ENCODE measurements around the gene PRICKLE3. TPM values are rescaled to one million over a fixed set of nuclear protein-coding genes. Genes with fewer than 3 reads are reported as not detected.

Gene PRICKLE3
- total RNA-seq, 2 experiments from 2014 or later, result 9.9 to 16.7 TPM

GRCh38 chrX:49183701-49184281, 2.4 kb downstream of the PRICKLE3 start:
- intact Hi-C loops (cut with micrococcal nuclease; ENCODE audit: unreplicated experiment), result no loop called here
- no peak for DNase-seq (ENCODE audit: low spot score)
- H2AFZ ChIP-seq (ENCODE audit: low read length), result no peak overlapping the region

DNA sequence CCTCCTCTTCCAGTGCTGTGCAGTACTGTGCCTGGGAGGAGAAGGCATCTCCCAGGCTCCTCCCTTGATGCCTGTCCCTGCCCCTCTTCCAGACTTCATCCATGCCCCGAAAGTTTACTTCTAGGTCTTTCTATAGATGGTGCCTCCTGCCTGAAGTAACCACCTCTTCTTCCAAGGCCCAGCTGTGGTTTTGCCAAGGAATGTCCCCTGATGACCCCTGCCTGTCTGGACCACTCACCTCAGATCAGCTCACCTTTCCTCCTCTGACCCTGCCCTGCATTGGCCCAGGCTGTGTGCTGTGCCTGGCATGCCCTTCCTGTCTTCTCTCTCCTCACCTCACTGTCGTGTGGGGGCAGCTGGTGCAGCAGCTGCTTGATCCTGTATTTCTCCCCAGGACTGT, 6.8 kb downstream of the PRICKLE3 start:
- ChIA-PET CTCF (ENCODE audit: unreplicated experiment) (no interaction called here), POLR2A (interaction anchor here (0.5 kb wide), 1 partner anchor 654 kb away, joined by 7 read pairs; no protein-coding TSS in a partner anchor)
- Histone ChIP-seq H3K9me2 (ENCODE audit: insufficient read depth, low read length) (no peaks in the 10 kb centered on the region), H2AFZ (ENCODE audit: low read length) (no peak overlapping the region), H3K4me3 (ENCODE audit: low read depth, low read length, poor library complexity, severe bottlenecking) (no peak overlapping the region), H4K20me1 (ENCODE audit: insufficient read depth, low read length) (no peaks in the 10 kb centered on the region), H3K27ac (ENCODE audit: low read depth, low read length, poor library complexity, severe bottlenecking) (no peak overlapping the region), H3K79me2 (ENCODE audit: insufficient read depth, low read depth, low read length) (no peaks in the 10 kb centered on the region), H3K4me1 (ENCODE audit: insufficient read depth, low read length, poor library complexity, severe bottlenecking) (peaks cover 3% of the 10 kb centered on the region), H3K4me2 (ENCODE audit: low read length) (no peak overlapping the region), H3K9me3 (ENCODE audit: low read length) (no peaks in the 10 kb centered on the region), H3K36me3 (ENCODE audit: insufficient read depth, low read length) (peaks cover 58% of the 10 kb centered on the region)
- TF ChIP-seq CTCF (conservative IDR thresholded peaks at IDR 0.05; ENCODE audit: low read length), result no peak
- TF ChIP-seq EZH2phosphoT487 (IDR thresholded peaks at IDR 0.05; ENCODE audit: borderline replicate concordance, low read depth, low read length), result no peak
- BruUV-seq (replicated peaks), result no TSS peak
- intact Hi-C loops (cut with micrococcal nuclease; ENCODE audit: unreplicated experiment), result no loop called here
- no peak for DNase-seq (ENCODE audit: low spot score)

More at GRCh38 chrX:49183701-49184281, 2.4 kb downstream of the PRICKLE3 start:
- peaks cover 11% of the 10 kb centered on the region for H3K4me1 ChIP-seq (ENCODE audit: insufficient read depth, low read length, poor library complexity, severe bottlenecking)
- CTCF ChIA-PET (ENCODE audit: unreplicated experiment), result no interaction called here
- H3K4me3 ChIP-seq (ENCODE audit: low read depth, low read length, poor library complexity, severe bottlenecking), result no peak overlapping the region
- H3K9me3 ChIP-seq (ENCODE audit: low read length), result no peaks in the 10 kb centered on the region
- H3K4me2 ChIP-seq (ENCODE audit: low read length), result no peak overlapping the region
- TF ChIP-seq CTCF (conservative IDR thresholded peaks at IDR 0.05; ENCODE audit: low read length), result no peak
- TF ChIP-seq EZH2phosphoT487 (IDR thresholded peaks at IDR 0.05; ENCODE audit: borderline replicate concordance, low read depth, low read length), result no peak
- POLR2A ChIA-PET, result interaction anchor here (0.6 kb wide), 1 partner anchor 17 kb away, joined by 3 read pairs; no protein-coding TSS in a partner anchor
- H4K20me1 ChIP-seq (ENCODE audit: insufficient read depth, low read length), result no peaks in the 10 kb centered on the region
- no peaks in the 10 kb centered on the region for H3K9me2 ChIP-seq (ENCODE audit: insufficient read depth, low read length)
- no peak overlapping the region for H3K27ac ChIP-seq (ENCODE audit: low read depth, low read length, poor library complexity, severe bottlenecking)
- H3K36me3 ChIP-seq (ENCODE audit: insufficient read depth, low read length), result peaks cover 31% of the 10 kb centered on the region
- no TSS peak for BruUV-seq (replicated peaks)
- peaks cover 13% of the 10 kb centered on the region; the same call in 1 of the 2 replicates for H3K79me2 ChIP-seq (ENCODE audit: insufficient read depth, low read depth, low read length)

GRCh38 chrX:49178537-49178936, 7.6 kb downstream of the PRICKLE3 start:
- intact Hi-C loops (cut with micrococcal nuclease; ENCODE audit: unreplicated experiment), result no loop called here
- POLR2A ChIA-PET, result no interaction called here
- CTCF ChIA-PET (ENCODE audit: unreplicated experiment), result no interaction called here
- no peaks in the 10 kb centered on the region for H3K79me2 ChIP-seq (ENCODE audit: insufficient read depth, low read depth, low read length)
- H4K20me1 ChIP-seq (ENCODE audit: insufficient read depth, low read length), result no peaks in the 10 kb centered on the region
- H3K4me3 ChIP-seq (ENCODE audit: low read depth, low read length, poor library complexity, severe bottlenecking), result no peak overlapping the region
- TF ChIP-seq EZH2phosphoT487 (IDR thresholded peaks at IDR 0.05; ENCODE audit: borderline replicate concordance, low read depth, low read length), result no peak
- no peak for TF ChIP-seq CTCF (conservative IDR thresholded peaks at IDR 0.05; ENCODE audit: low read length)
- no peaks in the 10 kb centered on the region for H3K9me2 ChIP-seq (ENCODE audit: insufficient read depth, low read length)
- H3K4me1 ChIP-seq (ENCODE audit: insufficient read depth, low read length, poor library complexity, severe bottlenecking), result peaks cover under 1% of the 10 kb centered on the region
- no peaks in the 10 kb centered on the region for H3K9me3 ChIP-seq (ENCODE audit: low read length)
- DNase-seq (ENCODE audit: low spot score), result no peak
- H3K4me2 ChIP-seq (ENCODE audit: low read length), result no peak overlapping the region
- H3K27ac ChIP-seq (ENCODE audit: low read depth, low read length, poor library complexity, severe bottlenecking), result no peak overlapping the region
- H3K36me3 ChIP-seq (ENCODE audit: insufficient read depth, low read length), result peaks cover 62% of the 10 kb centered on the region
- H2AFZ ChIP-seq (ENCODE audit: low read length), result no peak overlapping the region
- no TSS peak for BruUV-seq (replicated peaks)
